Effector memory CD8-positive, alpha-beta T cell (primary cell): ENCODE measurements around the gene IMPDH1.

Experiments used
- ATAC-seq: fragments of 150-1000 bp; cut with Tn5 transposase; replicated peaks from 2 replicates; pipeline ENCODE4 v1.10.0; 2021; ENCODE audit warnings: mild to moderate bottlenecking, moderate library complexity
- DNase-seq, 3 experiments: peaks; one replicate each; pipeline ENCODE4 v3.0.0; 2021
- H3K27ac Mint-ChIP-seq, 2 donors: one replicate each; pipeline ENCODE4 v1.8.0; 2022; ENCODE audit warnings: mild to moderate bottlenecking in 2 of 2, mixed read lengths in 2 of 2, moderate library complexity in 2 of 2
- H3K27me3 Mint-ChIP-seq, 2 donors: one replicate each; pipeline ENCODE4 v1.8.0; 2022; ENCODE audit warnings: mixed read lengths in 2 of 2
- H3K36me3 Mint-ChIP-seq: one replicate; pipeline ENCODE4 v1.8.0; 2022; ENCODE audit warnings: mild to moderate bottlenecking, moderate library complexity, mixed read lengths; ENCODE audit not compliant: insufficient read depth
- H3K4me1 Mint-ChIP-seq, 2 donors: one replicate each; pipeline ENCODE4 v1.8.0; 2022; ENCODE audit warnings: low read depth in 2 of 2, mixed read lengths in 2 of 2
- H3K4me3 Mint-ChIP-seq, 2 donors: one replicate each; pipeline ENCODE4 v1.8.0; 2022; ENCODE audit warnings: mild to moderate bottlenecking in 2 of 2, mixed read lengths in 2 of 2, moderate library complexity in 2 of 2
- H3K9me3 Mint-ChIP-seq, 2 donors: one replicate each; pipeline ENCODE4 v1.8.0; 2022; ENCODE audit warnings: mixed read lengths in 2 of 2

Gene IMPDH1

DNA sequence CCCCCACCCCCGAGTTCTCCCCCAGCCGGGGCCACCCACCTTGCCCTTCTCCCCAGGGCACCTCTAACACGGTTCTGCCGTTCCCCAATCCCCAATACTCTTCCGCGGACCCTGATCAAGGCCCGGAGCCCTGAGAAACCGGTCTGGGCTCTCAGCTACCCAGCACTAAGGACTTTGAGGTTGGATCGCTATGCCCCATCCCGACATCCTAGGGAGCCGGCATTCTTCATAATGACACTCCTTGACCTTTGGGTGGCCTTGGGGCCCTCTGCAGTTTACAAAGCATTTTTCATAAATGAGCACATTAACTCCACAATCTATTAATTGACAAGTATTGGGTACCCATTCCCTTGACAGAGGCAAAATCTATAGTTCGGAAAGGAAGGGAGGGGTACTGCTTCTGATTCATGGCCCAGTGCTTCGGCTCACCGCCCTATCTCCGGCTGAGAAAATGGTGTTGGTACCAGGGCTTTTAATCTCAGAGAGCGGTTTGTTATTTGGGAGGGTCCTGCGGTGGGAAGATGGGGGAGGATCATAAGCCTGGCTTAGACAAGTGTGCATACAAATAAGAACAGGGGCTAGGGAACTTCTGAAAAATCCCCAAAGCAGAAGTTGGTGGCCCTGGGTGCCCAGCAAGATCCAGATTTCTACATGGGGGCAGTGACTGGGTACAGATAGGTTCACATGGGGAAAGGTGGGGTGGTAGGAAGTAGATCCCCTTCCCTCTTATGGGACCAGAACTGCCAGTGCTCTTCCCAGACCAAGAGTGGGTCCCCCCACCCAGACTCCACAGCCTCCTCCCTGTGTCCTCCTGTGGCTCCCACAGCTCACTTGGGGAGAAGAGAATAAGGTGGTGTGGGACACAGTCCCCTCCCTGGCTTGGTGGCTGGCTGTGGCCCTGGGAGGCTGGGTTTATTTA, 3.2 kb downstream of the IMPDH1 start:
- Mint-ChIP-seq H3K27ac (peak overlapping the region; percentile 87 to 90), H3K9me3 (no peaks in the 10 kb centered on the region), H3K4me1 (peaks cover 29 to 42% of the 10 kb centered on the region in 2 donors), H3K27me3 (no peaks in the 10 kb centered on the region), H3K4me3 (peak overlapping the region; percentile 86 to 87), H3K36me3 (peaks cover 16% of the 10 kb centered on the region)
- ATAC-seq (no peak), DNase-seq (no peak)

DNA sequence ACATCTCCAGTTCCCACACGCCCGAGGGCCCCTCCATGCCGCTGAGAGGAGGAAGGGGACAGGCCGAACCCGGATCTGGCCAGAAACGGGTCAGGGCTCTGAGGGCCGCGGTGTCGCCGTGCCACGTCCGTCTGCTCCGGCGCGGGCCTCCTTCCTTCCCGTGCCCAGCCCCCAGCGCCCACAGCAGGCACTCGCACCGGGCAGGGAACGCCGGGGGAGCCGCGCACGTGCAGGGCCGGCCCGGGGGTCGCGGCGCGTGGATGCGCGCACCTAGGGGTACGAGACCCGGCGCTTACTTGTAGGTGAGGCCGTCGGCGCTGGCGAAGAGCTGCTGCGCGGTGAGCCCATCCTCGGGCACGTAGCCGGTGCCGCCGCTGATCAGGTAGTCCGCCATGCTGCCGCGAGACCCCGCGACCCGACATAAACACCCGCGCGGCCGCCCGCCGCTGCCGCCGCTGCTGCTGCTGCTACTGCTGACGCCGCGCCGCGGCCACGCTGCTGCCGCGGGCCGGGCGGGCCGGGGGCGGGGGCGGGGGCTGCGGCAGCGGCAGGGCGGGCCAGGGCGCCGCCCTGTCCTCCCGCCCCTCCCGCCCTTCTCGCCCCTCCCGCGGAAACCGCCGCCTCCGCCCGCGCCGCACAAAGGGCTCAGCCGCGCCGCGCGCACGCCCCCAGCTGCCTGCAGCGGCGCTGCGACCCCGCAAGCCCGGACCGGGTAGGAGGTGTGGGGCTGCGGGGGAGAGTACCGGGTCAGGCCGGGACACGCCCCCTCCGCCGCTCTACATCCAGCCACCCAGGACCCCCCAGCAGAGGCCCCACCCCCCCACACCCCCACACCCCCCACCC, 4.1 kb downstream of the IMPDH1 start:
- H3K4me1 Mint-ChIP-seq, result peaks cover 29 to 42% of the 10 kb centered on the region in 2 donors
- peaks cover 21% of the 10 kb centered on the region for H3K36me3 Mint-ChIP-seq
- peak overlapping the region; percentile 86 to 87 for H3K4me3 Mint-ChIP-seq
- peak overlapping the region; percentile 87 to 90 for H3K27ac Mint-ChIP-seq
- H3K27me3 Mint-ChIP-seq, result no peaks in the 10 kb centered on the region
- DNase-seq (peak in 2 of 3 experiments; percentile 52), ATAC-seq (peak; percentile 34)
- H3K9me3 Mint-ChIP-seq, result no peaks in the 10 kb centered on the region

DNA sequence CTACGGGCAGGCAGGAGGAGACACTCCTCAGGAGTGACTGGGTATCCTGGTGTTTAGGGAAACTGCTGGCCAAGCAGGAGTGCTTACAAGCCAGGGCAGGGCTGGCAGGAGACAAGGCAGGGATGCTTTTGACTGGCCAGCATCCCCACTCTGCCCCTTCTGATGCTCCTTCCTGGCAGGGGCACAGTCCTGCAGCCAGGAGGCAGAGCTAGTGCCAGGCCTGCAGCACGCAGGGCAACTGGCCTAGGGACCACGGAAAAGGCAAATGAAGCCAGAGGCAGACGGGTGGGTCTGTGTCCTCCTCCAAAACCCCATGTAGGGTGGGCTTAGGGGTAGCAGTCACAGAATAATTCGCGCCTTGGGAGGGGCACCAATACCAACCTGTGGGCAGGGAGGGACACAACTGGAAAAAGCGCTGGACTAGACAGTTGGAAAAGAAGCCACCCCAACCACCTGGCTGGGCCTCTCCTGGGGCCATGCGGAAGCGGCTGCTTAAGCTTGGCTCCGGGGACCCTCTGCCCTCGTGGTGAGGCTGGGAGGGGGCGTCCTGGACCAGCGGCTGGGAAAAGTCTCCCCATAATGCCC, 4.8 kb downstream of the IMPDH1 start:
- ATAC-seq, result no peak
- DNase-seq, result no peak
- Mint-ChIP-seq H3K27me3 (no peaks in the 10 kb centered on the region), H3K4me3 (peak overlapping the region; percentile 79 to 86), H3K9me3 (no peaks in the 10 kb centered on the region), H3K4me1 (peaks cover 24 to 38% of the 10 kb centered on the region in 2 donors), H3K36me3 (peaks cover 22% of the 10 kb centered on the region), H3K27ac (peak overlapping the region in 1 of 2 donors; percentile 85)

DNA sequence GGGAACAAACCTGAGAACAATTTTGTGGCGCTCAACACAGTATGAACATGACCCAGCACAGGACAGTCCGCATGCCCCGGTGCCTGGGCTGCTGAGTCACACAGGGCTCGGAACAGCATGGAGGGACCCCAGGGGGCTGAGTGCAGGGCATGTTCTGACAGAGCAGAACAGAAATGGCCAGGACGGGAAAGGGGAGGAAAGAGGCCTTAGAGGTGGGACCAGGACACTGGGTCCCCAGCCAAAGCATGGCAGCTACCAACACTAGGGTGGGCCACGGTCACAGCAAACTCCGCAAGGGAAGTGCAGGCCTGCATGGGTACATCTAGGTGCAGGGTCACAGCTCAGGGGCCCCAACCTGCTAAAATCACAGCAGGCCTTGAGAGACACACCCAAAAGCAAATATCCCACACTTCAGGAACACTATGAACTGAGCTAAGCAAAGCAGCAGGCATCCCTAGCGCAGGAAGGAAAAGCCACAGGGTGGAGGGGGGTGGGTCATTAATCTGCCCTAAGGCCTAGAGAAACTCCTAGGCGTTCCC, 5.6 kb downstream of the IMPDH1 start:
- H3K36me3 Mint-ChIP-seq, result peaks cover 26% of the 10 kb centered on the region
- peak overlapping the region in 1 of 2 donors; percentile 85 for H3K27ac Mint-ChIP-seq
- ATAC-seq (no peak), DNase-seq (no peak)
- no peaks in the 10 kb centered on the region for H3K9me3 Mint-ChIP-seq
- H3K4me3 Mint-ChIP-seq, result peak overlapping the region; percentile 79 to 86
- peaks cover 23 to 37% of the 10 kb centered on the region in 2 donors for H3K4me1 Mint-ChIP-seq
- no peaks in the 10 kb centered on the region for H3K27me3 Mint-ChIP-seq

DNA sequence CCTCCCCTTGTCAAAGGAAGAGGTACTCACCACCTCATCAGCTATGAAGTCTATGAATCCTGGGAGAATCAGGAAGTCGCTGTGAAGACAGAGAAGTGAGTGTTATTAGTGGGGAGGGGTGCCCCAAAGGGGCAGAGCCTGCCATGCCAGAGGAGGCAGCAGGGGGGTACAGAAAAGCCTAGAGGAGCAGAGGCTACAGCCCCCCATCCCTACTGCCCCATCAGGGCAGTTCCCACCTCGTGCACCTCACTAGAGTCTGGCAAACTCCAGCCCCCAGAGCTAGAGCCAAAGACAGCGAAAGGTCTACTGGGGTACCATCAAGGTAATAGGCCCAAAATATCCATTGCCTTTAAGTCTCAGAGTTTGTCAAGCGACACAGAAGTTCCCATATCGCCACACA, 6.1 kb downstream of the IMPDH1 start:
- no peak for ATAC-seq
- Mint-ChIP-seq H3K27me3 (no peaks in the 10 kb centered on the region), H3K36me3 (peaks cover 29% of the 10 kb centered on the region), H3K4me1 (peaks cover 18 to 32% of the 10 kb centered on the region in 2 donors), H3K27ac (no peak overlapping the region), H3K9me3 (no peaks in the 10 kb centered on the region), H3K4me3 (peak overlapping the region in 1 of 2 donors; percentile 79)
- DNase-seq, result no peak

DNA sequence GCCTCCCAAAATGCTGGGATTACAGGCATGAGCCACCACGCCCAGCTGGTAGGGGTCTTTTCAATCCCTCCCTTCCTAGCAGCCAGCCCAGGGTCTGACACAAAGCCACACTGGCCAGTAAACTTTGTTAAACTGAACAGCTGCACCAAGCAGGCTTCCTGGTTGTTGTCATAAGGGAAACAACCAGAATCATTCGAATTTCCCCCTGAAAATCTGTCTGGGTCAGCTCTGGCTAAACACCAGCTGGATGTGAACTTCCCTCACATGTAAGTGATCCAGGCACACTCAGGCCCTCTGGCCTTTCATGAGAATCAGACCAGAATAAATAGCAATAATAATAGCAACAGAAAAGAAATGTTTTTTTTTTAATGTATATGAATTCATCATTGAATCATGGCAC, 7.4 kb downstream of the IMPDH1 start:
- Mint-ChIP-seq H3K4me3 (no peak overlapping the region), H3K4me1 (peaks cover 13 to 27% of the 10 kb centered on the region in 2 donors), H3K27ac (peak overlapping the region in 1 of 2 donors; percentile 53), H3K27me3 (no peaks in the 10 kb centered on the region), H3K36me3 (peaks cover 37% of the 10 kb centered on the region), H3K9me3 (no peaks in the 10 kb centered on the region)
- DNase-seq, result no peak
- no peak for ATAC-seq

DNA sequence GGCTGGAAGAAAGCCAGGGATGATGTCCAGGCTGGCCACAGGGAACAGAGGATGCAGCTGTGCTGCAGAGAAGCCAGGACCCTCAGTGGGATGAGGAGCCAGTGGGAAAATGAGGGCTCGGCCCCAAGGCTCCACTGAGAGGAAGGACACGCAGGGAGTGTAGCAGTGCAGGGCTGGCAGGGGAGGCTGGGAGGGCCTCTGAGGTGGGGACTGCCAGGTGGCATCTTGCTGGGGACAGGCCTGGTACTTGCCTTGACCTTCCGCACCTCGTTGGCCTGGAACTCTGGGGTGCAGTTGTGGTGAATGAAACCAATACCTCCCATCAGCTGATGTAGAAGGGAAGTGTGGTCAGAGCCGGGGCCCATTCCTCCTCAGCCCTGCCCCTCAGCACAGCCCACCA, 9.2 kb downstream of the IMPDH1 start:
- ATAC-seq (no peak), DNase-seq (no peak)
- peaks cover 50% of the 10 kb centered on the region for H3K36me3 Mint-ChIP-seq
- H3K27ac Mint-ChIP-seq, result no peak overlapping the region
- H3K4me1 Mint-ChIP-seq, result peaks cover 5 to 16% of the 10 kb centered on the region in 2 donors
- no peak overlapping the region for H3K4me3 Mint-ChIP-seq
- H3K27me3 Mint-ChIP-seq, result no peaks in the 10 kb centered on the region
- H3K9me3 Mint-ChIP-seq, result no peaks in the 10 kb centered on the region

DNA sequence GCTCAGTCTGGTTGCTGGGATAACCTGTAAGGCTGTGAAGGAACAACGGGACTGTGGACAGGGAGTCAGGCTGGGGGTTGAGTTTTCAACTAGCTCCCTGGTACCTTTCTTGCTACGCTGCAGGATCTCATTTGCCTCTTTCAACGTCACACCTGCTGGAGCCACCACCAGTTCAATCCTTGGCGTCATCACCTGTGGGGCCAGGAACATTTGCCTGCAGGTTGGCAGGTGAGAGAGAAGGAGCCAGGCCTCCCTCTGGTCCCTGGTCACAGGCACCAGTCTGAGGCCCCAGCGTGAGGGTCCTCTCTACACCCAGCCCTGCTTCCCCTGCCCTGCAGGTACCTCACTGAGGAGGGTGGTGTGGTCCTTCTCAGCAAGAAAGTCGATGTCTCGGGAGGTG, 9.8 kb downstream of the IMPDH1 start:
- Mint-ChIP-seq H3K4me1 (peaks cover 5 to 15% of the 10 kb centered on the region in 2 donors), H3K36me3 (peaks cover 50% of the 10 kb centered on the region), H3K27ac (no peak overlapping the region), H3K9me3 (no peaks in the 10 kb centered on the region), H3K4me3 (no peak overlapping the region), H3K27me3 (no peaks in the 10 kb centered on the region)
- no peak for DNase-seq
- no peak for ATAC-seq

DNA sequence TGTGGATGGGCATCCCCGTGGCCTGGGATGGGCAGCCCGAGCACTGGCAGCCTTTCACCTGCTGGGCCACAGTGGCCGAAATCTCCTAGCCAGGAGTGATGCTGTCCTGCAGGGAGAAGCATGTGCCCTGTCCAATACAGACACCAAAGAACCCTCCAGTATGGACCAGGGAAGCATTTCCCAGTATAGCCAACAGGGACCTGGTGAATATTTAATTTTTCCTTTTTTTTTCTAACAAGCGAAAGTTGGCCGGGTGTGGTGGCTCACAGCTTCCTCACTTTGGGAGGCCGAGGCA, 11.0 kb downstream of the IMPDH1 start:
- H3K4me1 Mint-ChIP-seq, result peaks cover 0 to 4% of the 10 kb centered on the region in 2 donors
- no peak overlapping the region for H3K27ac Mint-ChIP-seq
- H3K27me3 Mint-ChIP-seq, result no peaks in the 10 kb centered on the region
- ATAC-seq, result peak; percentile 14
- peaks cover 56% of the 10 kb centered on the region for H3K36me3 Mint-ChIP-seq
- no peak for DNase-seq
- H3K9me3 Mint-ChIP-seq, result no peaks in the 10 kb centered on the region
- no peak overlapping the region for H3K4me3 Mint-ChIP-seq

DNA sequence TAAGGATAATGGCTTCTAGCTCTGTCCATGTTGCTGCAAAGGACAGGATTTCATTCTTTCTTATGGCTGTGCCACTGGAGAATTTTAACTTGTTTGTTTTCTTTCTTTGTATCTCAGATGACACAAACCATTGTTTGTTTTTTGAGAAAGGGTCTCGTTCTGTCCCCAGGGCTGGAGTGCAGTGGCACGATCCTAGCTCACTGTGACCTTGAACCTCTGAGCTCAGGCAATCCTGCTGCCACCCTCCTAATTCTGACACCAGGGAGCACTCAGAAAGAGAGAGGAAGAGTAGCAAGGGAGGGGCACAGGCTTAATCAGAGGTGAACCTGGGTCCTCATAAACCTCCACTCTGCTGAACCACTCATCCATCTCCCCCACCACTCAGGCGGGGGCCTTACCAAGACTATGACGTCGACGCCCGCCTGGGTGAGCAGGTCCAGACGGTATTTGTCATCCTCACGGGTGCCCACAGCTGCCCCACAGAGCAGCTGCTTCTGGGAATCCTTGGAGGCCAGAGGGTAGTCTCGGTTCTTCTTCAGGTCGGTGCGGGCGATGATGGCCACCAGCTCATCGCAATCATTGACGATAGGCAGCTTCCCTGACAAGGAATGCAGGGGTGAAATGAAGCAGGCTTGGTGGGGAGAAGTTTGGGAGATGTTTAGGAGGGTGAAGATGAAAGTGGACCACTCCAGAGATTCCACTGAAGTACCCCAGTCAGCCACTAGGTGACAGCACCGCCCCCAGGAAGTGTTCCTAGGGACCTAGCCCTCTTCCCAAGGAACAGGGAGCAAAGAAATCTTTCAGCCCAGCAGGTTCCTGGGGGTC, 11.6 kb downstream of the IMPDH1 start:
- Mint-ChIP-seq H3K27me3 (no peaks in the 10 kb centered on the region), H3K36me3 (peaks cover 56% of the 10 kb centered on the region)
- peak in 1 of 3 experiments; percentile 43 for DNase-seq

DNA sequence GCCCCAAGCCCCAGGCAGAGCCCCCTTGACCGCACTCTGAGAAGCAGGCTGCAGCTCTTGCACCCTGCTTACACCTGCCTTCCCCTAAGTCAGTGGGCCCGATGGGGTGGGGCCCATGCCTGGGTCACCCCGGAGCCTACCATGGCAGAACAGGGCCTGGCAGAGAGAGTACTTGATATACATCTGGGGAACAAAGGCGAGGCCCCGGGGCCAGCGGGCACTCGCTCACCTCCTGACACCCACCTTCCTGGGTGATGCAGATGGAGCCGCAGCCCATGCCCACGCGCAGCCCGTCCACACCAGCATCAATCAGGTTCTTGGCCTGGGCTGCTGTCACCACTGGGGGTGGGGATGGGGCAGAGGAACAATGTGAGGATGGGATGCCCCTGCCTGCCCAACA, 13.4 kb downstream of the IMPDH1 start:
- Mint-ChIP-seq H3K27ac (no peak overlapping the region), H3K36me3 (peaks cover 42% of the 10 kb centered on the region), H3K9me3 (no peaks in the 10 kb centered on the region), H3K4me1 (no peaks in the 10 kb centered on the region), H3K4me3 (no peak overlapping the region), H3K27me3 (no peaks in the 10 kb centered on the region)
- ATAC-seq (no peak), DNase-seq (no peak)

More for the DNA sequence above, 11.6 kb downstream of the IMPDH1 start:
- Mint-ChIP-seq H3K4me1 (no peaks in the 10 kb centered on the region), H3K9me3 (no peaks in the 10 kb centered on the region), H3K4me3 (no peak overlapping the region), H3K27ac (peak overlapping the region in 1 of 2 donors; percentile 62)
- peak; percentile 58 for ATAC-seq

DNA sequence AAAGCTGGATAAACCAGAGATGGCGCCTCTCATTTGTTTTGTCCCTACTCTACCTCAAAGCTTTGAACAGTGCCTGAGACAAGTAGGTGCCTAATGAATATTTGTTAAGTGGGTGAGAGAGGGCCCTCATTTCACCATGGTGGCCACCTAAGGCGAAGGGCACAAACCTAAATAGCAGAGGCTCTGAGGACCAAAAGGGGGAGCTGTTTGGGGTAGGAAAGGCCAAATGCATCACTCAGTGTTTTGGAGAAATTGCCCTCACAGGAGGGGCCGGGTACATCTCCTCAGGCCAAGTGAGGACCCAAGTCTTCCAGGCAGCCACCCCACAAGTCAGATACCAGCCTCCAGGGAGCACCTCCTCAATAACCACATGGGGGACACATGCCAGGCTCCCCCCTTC, 14.0 kb downstream of the IMPDH1 start:
- Mint-ChIP-seq H3K36me3 (peaks cover 39% of the 10 kb centered on the region), H3K4me3 (no peak overlapping the region), H3K9me3 (no peaks in the 10 kb centered on the region), H3K4me1 (no peaks in the 10 kb centered on the region), H3K27me3 (no peaks in the 10 kb centered on the region), H3K27ac (no peak overlapping the region)
- DNase-seq (no peak), ATAC-seq (no peak)
